SK-N-MC (cell line): Measurements from ENCODE around the gene UQCRHL.

Experiments used
- EZH2 ChIP-seq: fragments of 200-600 bp; sonication (generic); IDR thresholded peaks from one replicate; pipeline ENCODE4 v1.6.1; 2017; ENCODE audit warnings: antibody characterized with exemption
- POLR2AphosphoS5 ChIP-seq: IDR thresholded peaks from 2 replicates; pipeline ENCODE4 v1.6.1; 2012; ENCODE audit warnings: mild to moderate bottlenecking, low read depth, low read length, borderline replicate concordance

DNA sequence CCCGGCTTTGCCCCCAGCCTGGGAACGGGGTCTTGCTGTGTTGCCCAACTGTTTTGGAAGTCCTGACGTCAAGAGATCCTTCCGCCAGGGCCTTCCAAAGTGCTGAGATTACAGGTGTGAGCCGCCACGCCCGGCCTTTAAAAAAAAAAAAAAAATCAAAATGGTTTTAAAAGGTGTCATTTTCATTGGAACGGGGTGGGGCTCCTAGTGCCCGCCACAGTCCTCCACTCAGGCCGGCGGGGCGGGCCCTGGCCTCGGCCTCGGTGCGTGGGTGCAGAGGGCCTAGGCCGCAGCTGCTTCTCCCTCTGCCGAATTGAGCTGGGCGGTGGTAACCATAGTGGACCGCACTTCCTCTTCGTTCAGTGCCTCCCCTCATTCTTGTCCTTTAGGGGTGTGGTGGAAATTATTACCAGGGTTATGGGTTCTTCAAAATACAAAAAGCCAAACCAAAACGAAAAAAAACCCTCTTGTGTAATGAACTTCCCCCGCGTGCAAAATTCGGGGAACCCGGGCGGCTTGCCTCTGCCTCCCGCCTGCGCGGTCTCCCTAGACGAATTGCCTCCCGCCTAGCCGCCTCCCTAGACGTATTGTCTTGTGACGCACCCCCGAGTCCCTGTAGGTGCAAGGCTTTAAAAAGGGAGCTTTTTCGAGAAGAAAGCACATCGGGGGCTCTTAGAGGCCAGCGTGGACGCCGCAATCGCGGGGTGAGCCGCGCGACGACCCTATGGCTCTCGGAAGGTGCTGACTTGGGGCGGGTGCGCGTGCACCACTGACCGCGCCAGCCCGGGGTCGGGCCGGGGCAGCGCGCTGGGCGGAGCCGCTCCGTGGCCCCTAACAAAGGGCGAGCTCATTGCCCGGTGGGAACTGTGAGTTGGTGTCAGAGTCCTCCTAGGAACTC, 29.6 kb upstream of the UQCRHL start:
- no peak for TF ChIP-seq EZH2
- 0 out of 2 replicates have a peak, but pooled peaks have one; percentile 21 for TF ChIP-seq POLR2AphosphoS5
